Colonic mucosa (tissue), 4 donors: ENCODE data around the gene CRIP3. TPM values are rescaled to one million over a fixed set of nuclear protein-coding genes. Genes with fewer than 3 reads are reported as not detected.

Experiments used
- DNase-seq: peaks from one replicate; pipeline ENCODE4 v3.0.0-alpha.2; 2020
- H3K27ac ChIP-seq: fragments of 200-600 bp; one replicate; pipeline ENCODE4 v1.8.0; 2021
- H3K27me3 ChIP-seq: fragments of 200-600 bp; one replicate; pipeline ENCODE4 v1.8.0; 2021
- H3K36me3 ChIP-seq: fragments of 200-600 bp; one replicate; pipeline ENCODE4 v1.8.0; 2021
- H3K4me1 ChIP-seq: fragments of 200-600 bp; one replicate; pipeline ENCODE4 v1.8.0; 2021; ENCODE audit warnings: mild to moderate bottlenecking
- H3K4me3 ChIP-seq: fragments of 200-600 bp; one replicate; pipeline ENCODE4 v1.8.0; 2021
- H3K9ac ChIP-seq, 2 donors: one replicate each; pipeline ENCODE4 v1.7.0; 2013; ENCODE audit warnings: control low read depth in 2 of 2, low read depth in 2 of 2, low read length in 2 of 2
- H3K9me3 ChIP-seq: fragments of 200-600 bp; one replicate; pipeline ENCODE4 v1.8.0; 2021
- intact Hi-C: fragments of 100-400 bp; cut with DNase I; formaldehyde crosslinking; loops from one replicate; pipeline ENCODE4 v1.14.1; 2022
- total RNA-seq, 2 donors: library from RNA; stranded (reverse); fragmentation: NEBNext Ultra II Directional in 1 of 2; extraction: Animal tissue kit (Norgen Biotek cat#: 25700) in 1 of 2; gene quantifications; one replicate each; pipeline ENCODE4 v1.2.1, GENCODE V29; 2021
- TF ChIP-seq, protein P1 (sequence below): fragments of 200-600 bp; IDR thresholded peaks from one replicate; pipeline ENCODE4 v1.8.0; 2022; ENCODE audit warnings: antibody characterized with exemption, mild to moderate bottlenecking
- donor health status: healthy.
- donor health status: DM: no; HTN: no; CAD: no.
- donor health status: DM: no; HTN: no; CAD: no.

CRIP3 gene
- total RNA-seq, 2 donors from 2014 or later, result 0.69 to 1.8 TPM

GRCh38 chr6:43301081-43301870, 7.3 kb downstream of the CRIP3 start:
- no peak overlapping the region for H3K9ac ChIP-seq

GRCh38 chr6:43299338-43300293, 9.0 kb downstream of the CRIP3 start:
- H3K27ac ChIP-seq, result no peak overlapping the region
- H3K9ac ChIP-seq, result no peak overlapping the region
- H3K9me3 ChIP-seq, result no peaks in the 10 kb centered on the region
- DNase-seq, result no peak
- H3K4me1 ChIP-seq, result no peaks in the 10 kb centered on the region
- H3K4me3 ChIP-seq, result no peak overlapping the region
- TF ChIP-seq, protein P1, sequence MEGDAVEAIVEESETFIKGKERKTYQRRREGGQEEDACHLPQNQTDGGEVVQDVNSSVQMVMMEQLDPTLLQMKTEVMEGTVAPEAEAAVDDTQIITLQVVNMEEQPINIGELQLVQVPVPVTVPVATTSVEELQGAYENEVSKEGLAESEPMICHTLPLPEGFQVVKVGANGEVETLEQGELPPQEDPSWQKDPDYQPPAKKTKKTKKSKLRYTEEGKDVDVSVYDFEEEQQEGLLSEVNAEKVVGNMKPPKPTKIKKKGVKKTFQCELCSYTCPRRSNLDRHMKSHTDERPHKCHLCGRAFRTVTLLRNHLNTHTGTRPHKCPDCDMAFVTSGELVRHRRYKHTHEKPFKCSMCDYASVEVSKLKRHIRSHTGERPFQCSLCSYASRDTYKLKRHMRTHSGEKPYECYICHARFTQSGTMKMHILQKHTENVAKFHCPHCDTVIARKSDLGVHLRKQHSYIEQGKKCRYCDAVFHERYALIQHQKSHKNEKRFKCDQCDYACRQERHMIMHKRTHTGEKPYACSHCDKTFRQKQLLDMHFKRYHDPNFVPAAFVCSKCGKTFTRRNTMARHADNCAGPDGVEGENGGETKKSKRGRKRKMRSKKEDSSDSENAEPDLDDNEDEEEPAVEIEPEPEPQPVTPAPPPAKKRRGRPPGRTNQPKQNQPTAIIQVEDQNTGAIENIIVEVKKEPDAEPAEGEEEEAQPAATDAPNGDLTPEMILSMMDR, result no peak
- H3K36me3 ChIP-seq, result no peaks in the 10 kb centered on the region
- H3K27me3 ChIP-seq, result no peaks in the 10 kb centered on the region
- intact Hi-C loops, result no loop called here

More at GRCh38 chr6:43301081-43301870, 7.3 kb downstream of the CRIP3 start:
- H3K4me1 ChIP-seq, result no peaks in the 10 kb centered on the region
- H3K27me3 ChIP-seq, result no peaks in the 10 kb centered on the region
- DNase-seq, result no peak
- no peaks in the 10 kb centered on the region for H3K9me3 ChIP-seq
- TF ChIP-seq, protein P1, result no peak
- intact Hi-C loops, result no loop called here
- H3K4me3 ChIP-seq, result no peak overlapping the region
- H3K36me3 ChIP-seq, result no peaks in the 10 kb centered on the region
- no peak overlapping the region for H3K27ac ChIP-seq

- TF ChIP-seq, protein P1, result no peak
- no peak for DNase-seq
- Histone ChIP-seq H3K4me3 (no peak overlapping the region), H3K4me1 (no peaks in the 10 kb centered on the region), H3K9me3 (no peaks in the 10 kb centered on the region), H3K27ac (no peak overlapping the region), H3K9ac (no peak overlapping the region), H3K36me3 (no peaks in the 10 kb centered on the region), H3K27me3 (no peaks in the 10 kb centered on the region)
- intact Hi-C loops, result no loop called here
Observed at GRCh38 chr6:43298565-43299337, 9.9 kb downstream of the CRIP3 start.

DNA sequence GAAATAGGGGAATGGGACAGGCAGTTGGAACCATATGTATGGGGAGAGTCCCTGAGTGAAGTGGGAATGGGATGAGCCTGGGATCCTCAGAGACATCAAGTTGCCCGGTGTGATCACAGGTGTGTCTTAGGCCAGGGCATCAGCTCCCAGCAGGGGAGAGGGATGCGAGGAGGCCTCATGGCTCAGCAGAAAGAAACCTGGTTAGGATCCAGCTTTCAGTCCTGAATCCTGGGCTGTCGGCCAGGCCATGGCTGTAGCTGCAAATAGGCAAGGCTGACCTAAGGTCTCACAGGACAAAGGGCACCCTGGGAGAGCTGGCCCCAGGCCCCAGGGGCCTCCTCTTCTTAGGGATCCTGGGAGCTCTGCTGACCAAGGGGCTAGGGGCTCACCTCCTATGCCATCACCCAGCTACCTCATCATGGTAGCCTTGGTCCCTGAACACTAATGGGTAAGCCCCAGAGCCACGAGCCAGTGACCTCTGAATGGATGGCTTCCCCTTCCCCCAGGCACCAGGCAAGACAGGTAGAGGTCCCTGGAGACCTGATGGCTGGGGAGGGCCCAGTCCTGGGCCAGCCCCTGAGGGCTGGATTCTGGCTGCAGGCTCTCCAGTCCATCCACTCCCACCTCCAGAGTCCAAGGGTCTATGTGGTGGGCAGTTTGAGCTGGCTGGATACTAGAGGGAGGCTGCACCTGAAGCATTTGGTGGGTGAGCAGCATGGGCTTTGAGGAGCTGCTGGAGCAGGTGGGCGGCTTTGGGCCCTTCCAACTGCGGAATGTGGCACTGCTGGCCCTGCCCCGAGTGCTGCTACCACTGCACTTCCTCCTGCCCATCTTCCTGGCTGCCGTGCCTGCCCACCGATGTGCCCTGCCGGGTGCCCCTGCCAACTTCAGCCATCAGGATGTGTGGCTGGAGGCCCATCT, 10.7 kb downstream of the CRIP3 start, which contains the start of gene SLC22A7:
Gene SLC22A7 (plus strand): TSS at position 617 of the 921 bp plus-strand sequence. CDS start 99 bp downstream, at position 716.
- intact Hi-C loops, result no loop called here
- Histone ChIP-seq H3K27me3 (no peaks in the 10 kb centered on the region), H3K27ac (no peak within 1 kb of the TSS), H3K36me3 (no peaks in the 10 kb centered on the region), H3K4me3 (no peak within 1 kb of the TSS), H3K4me1 (no peaks in the 10 kb centered on the region), H3K9ac (peak within 1 kb of the TSS in 1 of 2 donors; percentile 12), H3K9me3 (no peaks in the 10 kb centered on the region)
- DNase-seq, result no peak
- TF ChIP-seq, protein P1, result no peak
